ENCODE results near the gene JAM3. TPM values are rescaled to one million over a fixed set of nuclear protein-coding genes. Genes with fewer than 3 reads are reported as not detected.
A peak's percentile ranks its signal among the peaks of the same experiment; 100 is the strongest.

The JAM3 gene
- total RNA-seq, 1 donor = 57.5 TPM

GRCh38 chr11:134116210-134116609 lies 47.3 kb downstream of the JAM3 start:
- no peak overlapping the region for H3K27ac ChIP-seq (ENCODE audit: low read depth, low read length)

DNA sequence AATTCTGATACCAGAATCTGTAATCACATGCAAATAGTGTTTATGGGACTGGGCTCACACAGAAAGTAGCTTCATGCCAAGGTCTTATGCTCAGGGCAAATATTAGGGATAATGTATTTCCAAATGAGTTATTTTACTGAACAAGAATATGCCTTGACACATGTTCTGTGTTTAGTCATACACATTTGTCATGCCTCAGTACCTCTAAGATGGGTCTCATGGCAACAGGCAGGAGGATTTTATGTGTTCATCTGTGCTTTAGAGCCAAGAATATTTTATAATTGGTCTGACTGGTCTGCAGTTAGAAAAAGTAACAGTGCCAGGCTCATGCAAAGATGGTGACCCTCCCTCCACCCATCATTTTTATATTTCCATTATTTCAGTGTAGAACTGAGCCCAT lies 49.1 kb downstream of the JAM3 start:
- Histone ChIP-seq H3K27ac (ENCODE audit: low read depth, low read length) (no peak overlapping the region), H3K4me1 (ENCODE audit: insufficient read depth, low read length) (peaks cover 27% of the 10 kb centered on the region), H3K79me2 (ENCODE audit: insufficient read depth, low read length) (no peaks in the 10 kb centered on the region)

More at GRCh38 chr11:134116210-134116609, 47.3 kb downstream of the JAM3 start:
- DNase-seq (ENCODE audit: insufficient read length, low spot score, missing footprints) = no peak
- no peak for TF ChIP-seq CTCF (IDR thresholded peaks at IDR 0.05; ENCODE audit: extremely low read depth, low read depth, low read length)
- H2AFZ ChIP-seq (ENCODE audit: low read length) = no peak overlapping the region
- no peaks in the 10 kb centered on the region for H3K9me3 ChIP-seq (ENCODE audit: low read depth, low read length)
- H3K4me2 ChIP-seq (ENCODE audit: insufficient read depth, low read length) = no peak overlapping the region
- H3K36me3 ChIP-seq (ENCODE audit: insufficient read depth, low read length) = no peaks in the 10 kb centered on the region
- H4K20me1 ChIP-seq (ENCODE audit: insufficient read depth, low read length) = no peaks in the 10 kb centered on the region
- peaks cover 22% of the 10 kb centered on the region for H3K4me1 ChIP-seq (ENCODE audit: insufficient read depth, low read length)
- H3K79me2 ChIP-seq (ENCODE audit: insufficient read depth, low read length) = no peaks in the 10 kb centered on the region
- H3K4me3 ChIP-seq (ENCODE audit: insufficient read depth, low read length) = no peak overlapping the region
- H3K27me3 ChIP-seq (ENCODE audit: insufficient read depth, low read length) = no peaks in the 10 kb centered on the region

DNA sequence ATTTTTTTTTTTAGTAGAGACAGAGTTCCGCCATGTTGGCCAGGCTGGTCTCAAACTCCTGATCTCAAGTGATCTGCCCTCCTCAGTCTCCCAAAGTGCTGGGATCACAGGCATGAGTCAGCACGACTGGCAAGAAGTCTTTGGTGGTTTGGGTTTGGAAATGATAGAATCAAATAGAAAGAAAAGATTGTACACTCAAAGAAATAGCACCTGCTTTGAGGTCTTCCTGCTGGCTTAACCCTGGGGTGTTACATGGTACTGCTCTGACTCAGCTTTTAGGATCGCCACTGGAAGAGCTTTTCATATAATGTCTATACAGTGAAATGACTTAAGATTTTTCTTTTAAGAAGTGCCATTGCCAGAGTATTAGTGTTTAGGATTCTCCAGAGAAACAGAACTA lies 50.2 kb downstream of the JAM3 start:
- peak overlapping the region; percentile 60 for H3K4me3 ChIP-seq (ENCODE audit: insufficient read depth, low read length)
- H3K4me1 ChIP-seq (ENCODE audit: insufficient read depth, low read length) = peaks cover 27% of the 10 kb centered on the region

More for the DNA sequence above, 49.1 kb downstream of the JAM3 start:
- Histone ChIP-seq H3K4me3 (ENCODE audit: insufficient read depth, low read length) (no peak overlapping the region), H2AFZ (ENCODE audit: low read length) (no peak overlapping the region), H3K9me3 (ENCODE audit: low read depth, low read length) (no peaks in the 10 kb centered on the region), H3K36me3 (ENCODE audit: insufficient read depth, low read length) (no peaks in the 10 kb centered on the region), H3K27me3 (ENCODE audit: insufficient read depth, low read length) (no peaks in the 10 kb centered on the region), H4K20me1 (ENCODE audit: insufficient read depth, low read length) (no peaks in the 10 kb centered on the region), H3K4me2 (ENCODE audit: insufficient read depth, low read length) (no peak overlapping the region)
- no peak for DNase-seq (ENCODE audit: insufficient read length, low spot score, missing footprints)
- TF ChIP-seq CTCF (IDR thresholded peaks at IDR 0.05; ENCODE audit: extremely low read depth, low read depth, low read length) = no peak

More for the DNA sequence above, 50.2 kb downstream of the JAM3 start:
- Histone ChIP-seq H3K79me2 (ENCODE audit: insufficient read depth, low read length) (no peaks in the 10 kb centered on the region), H3K27ac (ENCODE audit: low read depth, low read length) (peak overlapping the region; percentile 97), H3K9me3 (ENCODE audit: low read depth, low read length) (no peaks in the 10 kb centered on the region), H3K4me2 (ENCODE audit: insufficient read depth, low read length) (peak overlapping the region; percentile 86), H3K36me3 (ENCODE audit: insufficient read depth, low read length) (no peaks in the 10 kb centered on the region), H3K27me3 (ENCODE audit: insufficient read depth, low read length) (no peaks in the 10 kb centered on the region), H4K20me1 (ENCODE audit: insufficient read depth, low read length) (no peaks in the 10 kb centered on the region), H2AFZ (ENCODE audit: low read length) (no peak overlapping the region)
- TF ChIP-seq CTCF (IDR thresholded peaks at IDR 0.05; ENCODE audit: extremely low read depth, low read depth, low read length) = no peak
- DNase-seq (ENCODE audit: insufficient read length, low spot score, missing footprints) = peak; percentile 74

All from osteoblast (primary cell).